Measurements from ENCODE around the gene MEG3. TPM values are rescaled to one million over a fixed set of nuclear protein-coding genes. Genes with fewer than 3 reads are reported as not detected.

MEG3 gene
- total and polyA plus RNA-seq, 9 of the 15 experiments (the other 6 are each of a cell fraction or from before 2014, with no cell fraction given), result 0.10 to 5.3 (median 1.0) TPM; not detected in 1

DNA sequence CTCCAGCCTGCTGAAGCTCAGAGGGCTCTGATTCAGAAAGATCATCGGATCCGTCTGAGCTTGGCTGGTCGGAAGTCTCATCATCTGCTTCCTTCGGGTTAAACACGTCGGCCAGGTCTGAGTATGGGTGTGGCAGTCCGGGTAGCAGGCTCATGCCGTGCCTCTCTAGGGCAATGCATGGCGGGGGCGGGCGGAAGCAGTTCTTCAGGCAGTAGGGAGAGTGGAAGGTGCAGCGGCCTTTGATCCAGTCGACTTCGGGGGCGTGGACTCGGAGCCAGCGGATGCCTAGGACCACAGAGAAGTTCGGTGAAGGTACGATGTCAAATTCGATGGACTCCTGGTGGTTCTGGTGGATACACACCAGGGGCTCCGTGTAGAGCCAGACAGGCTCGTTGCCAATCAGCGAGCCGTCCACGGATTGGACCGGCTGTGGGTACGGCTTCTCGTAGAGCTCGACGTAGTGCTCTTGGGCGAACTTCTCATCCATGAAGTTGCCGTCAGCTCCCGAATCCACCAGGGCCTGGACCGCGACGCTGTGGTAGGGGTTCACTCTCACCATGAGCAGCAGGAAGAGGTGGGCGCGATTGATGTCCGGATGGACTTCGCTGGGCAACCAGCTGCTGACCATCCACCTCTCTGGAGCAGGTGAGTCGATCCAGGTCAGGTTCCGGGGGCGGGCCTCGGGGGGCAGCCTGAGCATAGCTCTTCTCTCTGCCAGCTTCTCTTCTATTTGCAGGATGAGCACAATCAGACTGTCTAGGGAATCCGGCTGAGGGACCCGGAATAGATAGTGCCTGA, 57.3 kb downstream of the MEG3 start:
- POLR2A ChIA-PET, result no interaction called here
- Histone ChIP-seq H3K4me2 (ENCODE audit: insufficient read depth, low read length) (no peak overlapping the region), H4K20me1 (replicated peaks; ENCODE audit: control insufficient read depth, insufficient read depth, low read length) (no peaks in the 10 kb centered on the region), H2AFZ (ENCODE audit: low read depth, low read length) (no peak overlapping the region), H3K36me3 (ENCODE audit: control insufficient read depth, insufficient read depth, low read length) (no peaks in the 10 kb centered on the region), H3K9me1 (ENCODE audit: control insufficient read depth, insufficient read depth, low read length) (no peaks in the 10 kb centered on the region), H3K4me1 (replicated peaks in 1 of 2; ENCODE audit: control insufficient read depth in 2 of 2, insufficient read depth in 2 of 2, low read length in 2 of 2) (peaks cover 0 to 7% of the 10 kb centered on the region in 2 experiments; a peak in 2 of 5 replicates), H3K9ac (ENCODE audit: insufficient read depth in 1 of 2, low read depth in 2 of 2, low read length in 2 of 2) (no peak overlapping the region), H3K4me3 (no peak overlapping the region), H3K27ac (ENCODE audit: extremely low read depth, low read depth, low read length) (no peak overlapping the region), H3K9me3 (replicated peaks; ENCODE audit: control insufficient read depth, insufficient read depth, low read depth, low read length) (no peaks in the 10 kb centered on the region; the same call in 1 of the 2 replicates), H3K79me2 (ENCODE audit: control insufficient read depth, insufficient read depth, low read length) (no peaks in the 10 kb centered on the region), H3K27me3 (ENCODE audit: control insufficient read depth in 2 of 2, insufficient read depth in 2 of 2, low read length in 2 of 2) (peaks cover 0 to 35% of the 10 kb centered on the region in 2 experiments; a peak in 2 of 5 replicates)
- CTCF ChIA-PET (ENCODE audit: low intra/inter-chr PET ratio), result no interaction called here
- in situ Hi-C loops (cut with MboI), result no loop called here
- intact Hi-C loops (cut with micrococcal nuclease), result no loop called here
- no TSS peak for BruUV-seq (replicated peaks)
- 53% methylated on average over 14 of the region's 46 CpGs for WGBS (ENCODE audit: insufficient coverage, low coverage, missing lambda C conversion rate)
- DNase-seq (ENCODE audit: extremely low read depth in 1 of 4, low spot score in 3 of 4) (no peak), FAIRE-seq (no peak), ATAC-seq (no peak)
- TF ChIP-seq PTRF (tag; IDR thresholded peaks at IDR 0.05) (no peak), ZNF699 (CRISPR knock-in tag; IDR thresholded peaks at IDR 0.05; ENCODE audit: insufficient replicate concordance) (no peak)

DNA sequence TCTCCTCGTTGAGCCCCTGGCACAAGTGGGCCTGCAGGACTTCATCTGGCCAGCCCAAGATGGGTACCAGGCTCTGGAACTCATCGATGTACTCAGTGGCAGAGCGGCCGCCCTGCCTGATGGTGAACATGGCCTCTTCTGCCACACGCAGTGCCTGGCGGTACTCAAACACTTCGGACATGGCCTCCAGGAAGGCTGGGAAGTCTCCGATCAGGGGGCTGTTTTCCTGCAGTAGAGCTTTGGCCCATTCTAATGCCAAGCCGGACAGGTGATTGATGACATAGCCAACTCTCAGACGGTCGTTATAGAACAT, 57.8 kb downstream of the MEG3 start:
- Histone ChIP-seq H3K4me1 (replicated peaks in 1 of 2; ENCODE audit: control insufficient read depth in 2 of 2, insufficient read depth in 2 of 2, low read length in 2 of 2) (peaks cover 0 to 7% of the 10 kb centered on the region in 2 experiments; a peak in 2 of 5 replicates), H2AFZ (ENCODE audit: low read depth, low read length) (no peak overlapping the region), H3K36me3 (ENCODE audit: control insufficient read depth, insufficient read depth, low read length) (no peaks in the 10 kb centered on the region), H3K27ac (ENCODE audit: extremely low read depth, low read depth, low read length) (no peak overlapping the region), H3K27me3 (ENCODE audit: control insufficient read depth in 2 of 2, insufficient read depth in 2 of 2, low read length in 2 of 2) (peaks cover 0 to 35% of the 10 kb centered on the region in 2 experiments; a peak in 2 of 5 replicates), H4K20me1 (replicated peaks; ENCODE audit: control insufficient read depth, insufficient read depth, low read length) (no peaks in the 10 kb centered on the region), H3K79me2 (ENCODE audit: control insufficient read depth, insufficient read depth, low read length) (no peaks in the 10 kb centered on the region), H3K4me3 (no peak overlapping the region), H3K4me2 (ENCODE audit: insufficient read depth, low read length) (no peak overlapping the region), H3K9me1 (ENCODE audit: control insufficient read depth, insufficient read depth, low read length) (no peaks in the 10 kb centered on the region), H3K9ac (ENCODE audit: insufficient read depth in 1 of 2, low read depth in 2 of 2, low read length in 2 of 2) (no peak overlapping the region), H3K9me3 (replicated peaks; ENCODE audit: control insufficient read depth, insufficient read depth, low read depth, low read length) (no peaks in the 10 kb centered on the region; the same call in 1 of the 2 replicates)
- ChIA-PET POLR2A (no interaction called here), CTCF (ENCODE audit: low intra/inter-chr PET ratio) (no interaction called here)
- DNase-seq (ENCODE audit: extremely low read depth in 1 of 4, low spot score in 3 of 4), result no peak
- no peak for ATAC-seq
- WGBS (ENCODE audit: insufficient coverage, low coverage, missing lambda C conversion rate), result 49% methylated on average over 8 of the region's 11 CpGs
- TF ChIP-seq ZNF79 (CRISPR knock-in tag; IDR thresholded peaks at IDR 0.05; ENCODE audit: low read depth) (no peak), KAT2B (IDR thresholded peaks at IDR 0.05; ENCODE audit: low read depth, low read length) (no peak), KAT8 (IDR thresholded peaks at IDR 0.05; ENCODE audit: low read depth) (no peak), HOXB6 (CRISPR knock-in tag; IDR thresholded peaks at IDR 0.05; ENCODE audit: borderline replicate concordance) (no peak), ELF4 (CRISPR knock-in tag; IDR thresholded peaks at IDR 0.05) (no peak)
- FAIRE-seq, result no peak
- intact Hi-C loops (cut with micrococcal nuclease), result no loop called here
- in situ Hi-C loops (cut with MboI), result no loop called here
- BruUV-seq (replicated peaks), result no TSS peak

Measured in K562 (cell line).